Measurements from ENCODE around the gene PEX5L.
"Not testable (repeated sequence)": the region's sequence is repeated elsewhere in the genome, so short reads cannot be mapped to it uniquely, and the experiment has no call there.

The PEX5L gene

GRCh38 chr3:180008318-180008717, 28.4 kb downstream of the PEX5L start:
- not testable (repeated sequence) for DNase-seq

GRCh38 chr3:180004542-180004941, 32.2 kb downstream of the PEX5L start:
- no peak for DNase-seq

- DNase-seq: no peak
These were observed 34.7 kb downstream of the PEX5L start for GRCh38 chr3:180002006-180002405.

GRCh38 chr3:180000500-180000899, 36.2 kb downstream of the PEX5L start:
- no peak for DNase-seq

- no peak for DNase-seq
These were observed 41.3 kb downstream of the PEX5L start for GRCh38 chr3:179995406-179995805.

GRCh38 chr3:179991883-179992282, 44.9 kb downstream of the PEX5L start:
- DNase-seq: no peak

- no peak for DNase-seq
These were observed 45.6 kb downstream of the PEX5L start for GRCh38 chr3:179991104-179991503.

GRCh38 chr3:179981646-179982045, 55.1 kb downstream of the PEX5L start:
- DNase-seq: no peak

- DNase-seq: no peak
These were observed 59.4 kb downstream of the PEX5L start for GRCh38 chr3:179977356-179977755.

- no peak for DNase-seq
These were observed 62.8 kb downstream of the PEX5L start for GRCh38 chr3:179973931-179974361.

GRCh38 chr3:179972881-179973423, 63.8 kb downstream of the PEX5L start:
- no peak for DNase-seq

GRCh38 chr3:179971280-179971679, 65.5 kb downstream of the PEX5L start:
- no peak for DNase-seq

GRCh38 chr3:179970746-179971145, 66.0 kb downstream of the PEX5L start:
- no peak for DNase-seq

- no peak for DNase-seq
These were observed 67.2 kb downstream of the PEX5L start for GRCh38 chr3:179969525-179969924.

GRCh38 chr3:179967622-179968021, 69.1 kb downstream of the PEX5L start:
- DNase-seq: no peak

GRCh38 chr3:179964890-179965289, 71.8 kb downstream of the PEX5L start:
- no peak for DNase-seq

GRCh38 chr3:179962629-179963387, 73.9 kb downstream of the PEX5L start:
- DNase-seq: no peak

- DNase-seq: no peak
These were observed 75.0 kb downstream of the PEX5L start for GRCh38 chr3:179961703-179962078.

- no peak for DNase-seq
These were observed 75.5 kb downstream of the PEX5L start for GRCh38 chr3:179961071-179961702.

- no peak for DNase-seq
These were observed 78.0 kb downstream of the PEX5L start for GRCh38 chr3:179958759-179959158.

- no peak for DNase-seq
These were observed 78.6 kb downstream of the PEX5L start for GRCh38 chr3:179958143-179958542.

GRCh38 chr3:179957264-179957845, 79.4 kb downstream of the PEX5L start:
- DNase-seq: no peak

GRCh38 chr3:179956416-179956830, 80.3 kb downstream of the PEX5L start:
- no peak for DNase-seq

- no peak for DNase-seq
These were observed 80.9 kb downstream of the PEX5L start for GRCh38 chr3:179955809-179956208.

Measured in activated gamma-delta T cell treated with Interleukin-2 at 50 U/mL for 16 hours (primary cell).